ENCODE results near the gene AIP.

The AIP gene

DNA sequence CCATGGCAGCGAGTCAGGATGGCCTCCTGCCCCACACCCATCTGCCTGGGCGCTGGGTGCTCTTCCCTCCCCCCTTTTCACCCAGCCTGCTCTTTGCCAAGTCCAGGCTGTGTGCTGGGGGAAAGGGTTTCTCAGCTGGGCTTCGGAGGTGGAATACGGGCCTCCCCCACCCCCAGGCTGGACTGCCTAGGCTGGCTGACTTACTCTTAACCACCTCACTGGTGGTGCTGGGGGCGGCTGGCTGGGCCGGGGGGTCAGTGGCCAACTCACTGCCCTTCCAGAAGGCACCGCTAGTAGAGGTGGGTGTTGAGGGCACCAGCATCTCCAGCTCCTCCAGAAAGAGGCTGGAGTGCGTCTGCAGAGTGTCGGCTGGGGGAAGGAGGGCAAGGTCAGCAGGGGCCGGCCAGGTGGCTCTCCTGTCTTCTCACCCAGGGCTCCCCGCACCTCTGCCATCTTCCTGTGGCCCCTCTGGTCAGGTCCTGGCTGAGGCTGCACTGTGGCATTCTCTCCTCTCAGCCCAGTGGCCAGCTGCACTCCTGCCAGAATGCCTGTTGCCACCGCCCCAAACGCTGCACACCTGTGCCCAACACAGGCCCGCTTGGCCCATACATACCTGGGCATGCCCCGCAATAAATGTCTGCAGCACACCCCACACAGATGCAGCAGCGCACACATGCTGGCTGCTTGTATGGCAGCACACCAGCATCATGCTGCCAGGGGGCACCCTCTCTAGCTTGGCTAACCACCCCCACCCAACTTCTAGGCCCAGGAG lies 12.6 kb downstream of the AIP start:
- TF ChIP-seq, protein P1, sequence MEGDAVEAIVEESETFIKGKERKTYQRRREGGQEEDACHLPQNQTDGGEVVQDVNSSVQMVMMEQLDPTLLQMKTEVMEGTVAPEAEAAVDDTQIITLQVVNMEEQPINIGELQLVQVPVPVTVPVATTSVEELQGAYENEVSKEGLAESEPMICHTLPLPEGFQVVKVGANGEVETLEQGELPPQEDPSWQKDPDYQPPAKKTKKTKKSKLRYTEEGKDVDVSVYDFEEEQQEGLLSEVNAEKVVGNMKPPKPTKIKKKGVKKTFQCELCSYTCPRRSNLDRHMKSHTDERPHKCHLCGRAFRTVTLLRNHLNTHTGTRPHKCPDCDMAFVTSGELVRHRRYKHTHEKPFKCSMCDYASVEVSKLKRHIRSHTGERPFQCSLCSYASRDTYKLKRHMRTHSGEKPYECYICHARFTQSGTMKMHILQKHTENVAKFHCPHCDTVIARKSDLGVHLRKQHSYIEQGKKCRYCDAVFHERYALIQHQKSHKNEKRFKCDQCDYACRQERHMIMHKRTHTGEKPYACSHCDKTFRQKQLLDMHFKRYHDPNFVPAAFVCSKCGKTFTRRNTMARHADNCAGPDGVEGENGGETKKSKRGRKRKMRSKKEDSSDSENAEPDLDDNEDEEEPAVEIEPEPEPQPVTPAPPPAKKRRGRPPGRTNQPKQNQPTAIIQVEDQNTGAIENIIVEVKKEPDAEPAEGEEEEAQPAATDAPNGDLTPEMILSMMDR (IDR thresholded peaks at IDR 0.05; ENCODE audit: low read depth, low read length, missing control alignments) = no peak
- no peak overlapping the region for H3K4me3 ChIP-seq (ENCODE audit: low read depth, low read length)
- DNase-seq (ENCODE audit: low read depth) = no peak

DNA sequence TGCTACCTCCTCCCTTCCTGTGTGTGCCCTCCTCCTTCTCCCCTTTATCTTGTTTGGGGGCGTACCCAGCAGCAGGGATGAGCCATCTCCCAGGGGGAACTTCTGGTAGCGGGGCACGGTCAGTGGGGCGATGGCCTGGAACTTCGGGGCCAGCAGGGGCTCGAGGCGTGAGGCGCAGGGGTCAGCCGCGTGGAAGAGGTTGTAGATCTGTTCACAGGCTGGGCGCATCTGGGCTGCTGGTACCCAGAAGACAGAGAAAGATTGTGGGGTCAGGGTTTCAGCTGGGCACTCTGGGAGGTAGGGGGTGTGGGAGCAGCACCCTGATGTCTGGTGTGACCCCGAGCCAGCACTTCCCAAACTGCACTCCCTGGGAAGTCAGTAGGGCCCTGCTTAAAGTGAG lies 13.3 kb downstream of the AIP start:
- DNase-seq (ENCODE audit: low read depth) = no peak
- TF ChIP-seq, protein P1 (IDR thresholded peaks at IDR 0.05; ENCODE audit: low read depth, low read length, missing control alignments) = no peak
- no peak overlapping the region for H3K4me3 ChIP-seq (ENCODE audit: low read depth, low read length)

DNA sequence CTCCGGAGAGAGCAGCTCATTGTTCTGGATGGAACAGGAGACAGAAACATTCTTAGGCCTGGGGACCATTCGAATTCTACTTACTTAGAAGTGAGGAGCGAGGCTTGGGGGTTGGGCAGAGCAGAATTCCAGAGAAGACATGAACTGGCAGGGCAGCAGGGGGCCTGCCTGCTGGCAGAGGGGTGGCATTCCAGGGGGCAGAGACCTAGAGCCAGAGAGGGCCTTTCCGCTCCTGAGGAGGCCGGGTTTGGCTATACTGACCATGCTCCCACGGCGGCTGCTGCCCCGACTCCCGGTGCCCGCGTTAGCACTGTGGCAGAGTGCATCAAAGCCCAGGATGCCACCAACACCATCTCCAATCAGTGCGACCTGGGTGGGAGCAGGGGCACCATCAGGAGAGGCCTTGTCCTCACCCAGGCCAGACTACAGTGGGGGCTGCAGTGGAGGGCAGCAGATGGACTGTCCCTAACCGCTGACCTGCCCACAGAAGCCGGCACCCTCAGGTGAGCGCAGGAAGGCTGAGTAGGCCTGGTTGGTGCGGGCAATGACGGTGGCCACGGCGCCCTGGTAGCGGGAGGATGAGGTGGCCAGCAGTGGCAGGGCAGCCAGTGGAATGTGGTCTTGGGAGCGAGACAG lies 14.9 kb downstream of the AIP start:
- no peak for DNase-seq (ENCODE audit: low read depth)
- no peak overlapping the region for H3K4me3 ChIP-seq (ENCODE audit: low read depth, low read length)
- TF ChIP-seq, protein P1 (IDR thresholded peaks at IDR 0.05; ENCODE audit: low read depth, low read length, missing control alignments) = no peak

DNA sequence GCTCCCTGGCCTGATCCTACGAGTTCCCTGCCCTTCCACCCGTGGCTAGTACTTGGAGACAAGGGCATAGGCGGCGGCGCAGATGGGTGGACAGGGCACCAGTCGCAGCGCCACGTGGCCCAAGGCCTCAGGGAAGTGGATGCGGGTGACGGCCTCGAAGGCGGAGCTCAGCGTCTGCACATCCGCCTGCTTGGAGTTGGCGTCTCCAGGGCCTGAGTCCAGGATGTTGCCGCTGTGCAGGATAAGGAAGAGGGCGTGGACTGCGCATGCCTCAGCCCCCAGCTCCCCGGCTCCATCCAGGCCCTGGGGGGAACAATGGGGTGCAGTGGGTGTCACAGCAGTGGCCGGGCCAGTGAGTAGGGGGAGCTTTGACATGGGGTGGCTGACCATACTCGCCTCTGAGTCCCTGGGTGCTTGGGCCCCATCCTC lies 15.7 kb downstream of the AIP start:
- TF ChIP-seq, protein P1 (IDR thresholded peaks at IDR 0.05; ENCODE audit: low read depth, low read length, missing control alignments) = no peak
- DNase-seq (ENCODE audit: low read depth) = no peak
- H3K4me3 ChIP-seq (ENCODE audit: low read depth, low read length) = no peak overlapping the region

DNA sequence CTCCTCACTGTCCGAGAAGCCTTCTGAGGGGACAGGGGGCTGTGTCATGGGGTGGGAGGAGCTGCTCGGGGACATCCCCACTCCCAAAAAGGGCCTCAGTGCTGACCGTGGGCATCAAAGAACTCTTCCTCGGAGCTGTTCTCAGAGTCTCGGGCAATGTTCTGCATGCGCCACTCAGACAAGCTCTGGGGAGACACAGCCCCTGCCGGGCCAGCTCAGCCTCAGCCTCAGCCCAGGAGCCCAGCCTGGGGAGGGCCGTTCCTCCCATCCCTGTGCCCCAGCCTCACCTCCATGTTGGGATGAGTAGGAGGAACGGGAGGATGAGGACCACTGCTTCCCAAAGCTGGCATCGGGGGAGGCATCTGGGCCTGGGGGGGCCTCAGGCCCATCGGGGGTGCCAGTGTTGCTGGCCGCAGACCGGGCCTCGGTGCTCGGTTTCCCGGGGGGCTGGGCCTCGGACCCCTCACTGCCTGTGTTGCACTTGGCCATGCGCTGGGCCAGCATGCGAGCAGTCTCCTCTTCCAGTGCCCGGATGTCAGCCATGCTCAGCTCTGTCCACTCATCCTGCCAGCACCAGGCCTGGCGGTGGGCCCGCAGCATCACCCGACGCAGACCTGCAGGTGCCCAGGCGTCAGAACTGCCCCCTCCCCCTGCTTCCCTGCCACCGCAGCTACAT lies 17.1 kb downstream of the AIP start:
- TF ChIP-seq, protein P1 (IDR thresholded peaks at IDR 0.05; ENCODE audit: low read depth, low read length, missing control alignments) = no peak
- H3K4me3 ChIP-seq (ENCODE audit: low read depth, low read length) = no peak overlapping the region
- DNase-seq (ENCODE audit: low read depth) = no peak

DNA sequence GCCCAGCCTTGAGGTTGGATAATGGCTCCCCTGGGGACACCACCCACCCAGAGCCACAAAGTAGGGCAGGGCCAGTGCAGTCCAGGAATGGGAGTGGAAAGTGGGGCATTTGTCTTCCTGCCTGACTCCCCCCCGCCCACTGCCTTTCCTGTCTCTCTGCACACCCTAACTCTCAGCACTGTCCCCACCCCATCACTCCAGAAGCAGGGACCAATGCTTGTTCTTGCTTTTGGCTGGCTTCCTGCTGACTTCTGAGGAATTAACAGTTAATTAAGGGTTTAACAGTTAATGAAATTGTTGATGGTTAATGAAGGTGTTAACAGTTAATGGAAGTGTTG lies 17.6 kb downstream of the AIP start:
- H3K4me3 ChIP-seq (ENCODE audit: low read depth, low read length) = no peak overlapping the region
- TF ChIP-seq, protein P1 (IDR thresholded peaks at IDR 0.05; ENCODE audit: low read depth, low read length, missing control alignments) = no peak
- no peak for DNase-seq (ENCODE audit: low read depth)

Measured in GM12864 (cell line).